ENCODE results near the gene ABHD6. TPM values are rescaled to one million over a fixed set of nuclear protein-coding genes. Genes with fewer than 3 reads are reported as not detected.

ABHD6 gene
- total and polyA plus RNA-seq, 2 donors (not counting 3 experiments of a cell fraction or from before 2014, with no cell fraction given) = 5.8 to 7.5 TPM

GRCh38 chr3:58258392-58259055 is 20.9 kb downstream of the ABHD6 start:
- ChIA-PET POLR2A (no interaction called here), CTCF (no interaction called here)
- Histone ChIP-seq H3K9me1 (replicated peaks; ENCODE audit: control insufficient read depth, extremely low read depth, insufficient read depth, low read length) (no peaks in the 10 kb centered on the region), H2AFZ (ENCODE audit: low read depth, low read length) (no peak overlapping the region), H3K4me3 (replicated peaks in 1 of 3; ENCODE audit: insufficient read depth in 1 of 3, low read depth in 1 of 3, low read length in 3 of 3) (no peak overlapping the region), H3K9ac (replicated peaks; ENCODE audit: extremely low read depth, insufficient read depth, low read length) (no peak overlapping the region), H4K20me1 (replicated peaks; ENCODE audit: control insufficient read depth, extremely low read depth, insufficient read depth, low read length) (no peaks in the 10 kb centered on the region), H3K79me2 (ENCODE audit: control insufficient read depth, insufficient read depth, low read length) (no peaks in the 10 kb centered on the region), H3K27me3 (ENCODE audit: control insufficient read depth in 2 of 2, insufficient read depth in 2 of 2, low read length in 2 of 2) (no peaks in the 10 kb centered on the region), H3K9me3 (replicated peaks; ENCODE audit: control insufficient read depth, insufficient read depth, low read length) (no peaks in the 10 kb centered on the region), H3K4me2 (ENCODE audit: insufficient read depth, low read length) (no peak overlapping the region), H3K4me1 (ENCODE audit: control insufficient read depth, extremely low read depth, insufficient read depth, low read length) (no peaks in the 10 kb centered on the region), H3K27ac (ENCODE audit: insufficient read depth, low read depth, low read length) (no peak overlapping the region), H3K36me3 (ENCODE audit: control insufficient read depth in 2 of 2, extremely low read depth in 1 of 2, insufficient read depth in 2 of 2, low read length in 2 of 2) (no peaks in the 10 kb centered on the region)
- no peak for TF ChIP-seq EZH2 (IDR thresholded peaks at IDR 0.05; ENCODE audit: borderline replicate concordance, low read depth, low read length, severe bottlenecking)
- TF ChIP-seq, protein P1, sequence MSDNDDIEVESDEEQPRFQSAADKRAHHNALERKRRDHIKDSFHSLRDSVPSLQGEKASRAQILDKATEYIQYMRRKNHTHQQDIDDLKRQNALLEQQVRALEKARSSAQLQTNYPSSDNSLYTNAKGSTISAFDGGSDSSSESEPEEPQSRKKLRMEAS (IDR thresholded peaks at IDR 0.05; ENCODE audit: insufficient read depth, insufficient read length) = no peak
- TF ChIP-seq POLR2AphosphoS5 (IDR thresholded peaks at IDR 0.05; ENCODE audit: insufficient read depth, low read depth, low read length) = no peak
- TF ChIP-seq CTCF (IDR thresholded peaks at IDR 0.05; ENCODE audit: extremely low read depth in 1 of 2, insufficient read depth in 1 of 2, low read depth in 1 of 2, low read length in 2 of 2) = no peak
- no peak for TF ChIP-seq GATA2 (IDR thresholded peaks at IDR 0.05; ENCODE audit: insufficient read depth, insufficient read length, low read depth, low read length)
- no peak for TF ChIP-seq MYC (IDR thresholded peaks at IDR 0.05; ENCODE audit: low read depth, low read length)
- TF ChIP-seq JUN (IDR thresholded peaks at IDR 0.05; ENCODE audit: borderline replicate concordance, insufficient read depth, insufficient read length, low read depth) = no peak
- no peak for TF ChIP-seq POLR2A (IDR thresholded peaks at IDR 0.05; ENCODE audit: low read depth, low read length)
- no peak for TF ChIP-seq FOS (IDR thresholded peaks at IDR 0.05; ENCODE audit: borderline replicate concordance, insufficient read depth, low read length)
- FAIRE-seq (no peak), DNase-seq (ENCODE audit: low read depth, low spot score) (no peak)
- intact Hi-C loops (cut with micrococcal nuclease) (no loop called here), dilution Hi-C loops (cut with MboI; ENCODE audit: extremely low pct_ligation_motif_present, low sequenced_read_pairs) (no loop called here)
- no TSS peak for BruUV-seq (replicated peaks)
